IMR-90 (cell line): ENCODE measurements around the gene HGF.

Experiments
- CEBPB ChIP-seq: IDR thresholded peaks from 2 replicates; pipeline ENCODE4 v1.6.1; 2012; ENCODE audit warnings: low read depth, low read length, improper control_type of control experiment
- MAZ ChIP-seq: IDR thresholded peaks from 2 replicates; pipeline ENCODE4 v1.6.1; 2012; ENCODE audit warnings: low read depth, mild to moderate bottlenecking, low read length, improper control_type of control experiment, moderate library complexity, borderline replicate concordance
- POLR2A ChIP-seq: IDR thresholded peaks from 2 replicates; pipeline ENCODE4 v1.6.1; 2012; ENCODE audit warnings: mild to moderate bottlenecking, low read depth, low read length
- RAD21 ChIP-seq: IDR thresholded peaks from 2 replicates; pipeline ENCODE4 v1.6.1; 2012; ENCODE audit warnings: low read length, improper control_type of control experiment
- TF ChIP-seq, protein P1 (sequence below): fragments of 150-350 bp; IDR thresholded peaks from 2 replicates; pipeline ENCODE4 v1.6.1; 2016; ENCODE audit warnings: low read depth, mild to moderate bottlenecking, low read length, moderate library complexity, borderline replicate concordance
- TF ChIP-seq, protein P2 (sequence below): conservative IDR thresholded peaks from 2 replicates; pipeline ENCODE4 v1.5.1; 2012; ENCODE audit warnings: mild to moderate bottlenecking, low read depth, low read length, improper control_type of control experiment
- TF ChIP-seq, protein P3 (sequence below): fragments of 150-350 bp; IDR thresholded peaks from 2 replicates; pipeline ENCODE4 v1.6.1; 2017; ENCODE audit warnings: mild to moderate bottlenecking, antibody characterized with exemption, low read length, low read depth

DNA sequence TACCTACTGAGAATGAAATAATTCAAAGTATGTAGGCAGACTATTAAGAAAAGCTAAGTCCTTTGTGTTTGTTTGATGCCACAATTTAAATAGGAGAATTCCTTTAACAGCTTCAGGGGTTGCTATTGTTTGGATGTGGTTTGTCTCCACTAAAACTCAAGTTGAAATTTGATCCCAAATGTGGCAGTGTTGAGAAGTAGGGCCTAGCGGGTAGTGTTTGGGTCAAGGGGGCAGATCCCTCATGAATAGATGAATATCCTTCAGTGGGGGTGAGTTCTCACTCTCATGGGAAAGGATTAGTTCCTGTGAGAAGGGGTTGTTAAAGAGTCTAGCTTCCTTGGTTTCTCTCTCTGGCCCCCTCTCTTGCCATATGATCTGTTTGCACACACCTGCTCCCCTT is 97.0 kb downstream of the HGF start:
- TF ChIP-seq, protein P1, sequence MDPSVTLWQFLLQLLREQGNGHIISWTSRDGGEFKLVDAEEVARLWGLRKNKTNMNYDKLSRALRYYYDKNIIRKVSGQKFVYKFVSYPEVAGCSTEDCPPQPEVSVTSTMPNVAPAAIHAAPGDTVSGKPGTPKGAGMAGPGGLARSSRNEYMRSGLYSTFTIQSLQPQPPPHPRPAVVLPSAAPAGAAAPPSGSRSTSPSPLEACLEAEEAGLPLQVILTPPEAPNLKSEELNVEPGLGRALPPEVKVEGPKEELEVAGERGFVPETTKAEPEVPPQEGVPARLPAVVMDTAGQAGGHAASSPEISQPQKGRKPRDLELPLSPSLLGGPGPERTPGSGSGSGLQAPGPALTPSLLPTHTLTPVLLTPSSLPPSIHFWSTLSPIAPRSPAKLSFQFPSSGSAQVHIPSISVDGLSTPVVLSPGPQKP, result no peak
- TF ChIP-seq, protein P2, sequence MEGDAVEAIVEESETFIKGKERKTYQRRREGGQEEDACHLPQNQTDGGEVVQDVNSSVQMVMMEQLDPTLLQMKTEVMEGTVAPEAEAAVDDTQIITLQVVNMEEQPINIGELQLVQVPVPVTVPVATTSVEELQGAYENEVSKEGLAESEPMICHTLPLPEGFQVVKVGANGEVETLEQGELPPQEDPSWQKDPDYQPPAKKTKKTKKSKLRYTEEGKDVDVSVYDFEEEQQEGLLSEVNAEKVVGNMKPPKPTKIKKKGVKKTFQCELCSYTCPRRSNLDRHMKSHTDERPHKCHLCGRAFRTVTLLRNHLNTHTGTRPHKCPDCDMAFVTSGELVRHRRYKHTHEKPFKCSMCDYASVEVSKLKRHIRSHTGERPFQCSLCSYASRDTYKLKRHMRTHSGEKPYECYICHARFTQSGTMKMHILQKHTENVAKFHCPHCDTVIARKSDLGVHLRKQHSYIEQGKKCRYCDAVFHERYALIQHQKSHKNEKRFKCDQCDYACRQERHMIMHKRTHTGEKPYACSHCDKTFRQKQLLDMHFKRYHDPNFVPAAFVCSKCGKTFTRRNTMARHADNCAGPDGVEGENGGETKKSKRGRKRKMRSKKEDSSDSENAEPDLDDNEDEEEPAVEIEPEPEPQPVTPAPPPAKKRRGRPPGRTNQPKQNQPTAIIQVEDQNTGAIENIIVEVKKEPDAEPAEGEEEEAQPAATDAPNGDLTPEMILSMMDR, result no peak
- TF ChIP-seq MAZ, result no peak
- no peak for TF ChIP-seq RAD21
- no peak for TF ChIP-seq CEBPB
- TF ChIP-seq, protein P3, sequence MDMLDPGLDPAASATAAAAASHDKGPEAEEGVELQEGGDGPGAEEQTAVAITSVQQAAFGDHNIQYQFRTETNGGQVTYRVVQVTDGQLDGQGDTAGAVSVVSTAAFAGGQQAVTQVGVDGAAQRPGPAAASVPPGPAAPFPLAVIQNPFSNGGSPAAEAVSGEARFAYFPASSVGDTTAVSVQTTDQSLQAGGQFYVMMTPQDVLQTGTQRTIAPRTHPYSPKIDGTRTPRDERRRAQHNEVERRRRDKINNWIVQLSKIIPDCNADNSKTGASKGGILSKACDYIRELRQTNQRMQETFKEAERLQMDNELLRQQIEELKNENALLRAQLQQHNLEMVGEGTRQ, result no peak
- TF ChIP-seq POLR2A, result no peak
